Subcutaneous adipose tissue (tissue), 4 donors: Measurements from ENCODE around the gene NKAIN4. TPM values are rescaled to one million over a fixed set of nuclear protein-coding genes. Genes with fewer than 3 reads are reported as not detected.

Source experiments
- CTCF ChIP-seq: fragments of 450-650 bp; IDR thresholded peaks from one replicate; pipeline ENCODE4 v1.5.1; 2016; ENCODE audit warnings: low read depth, mild to moderate bottlenecking, control low read depth, antibody characterized with exemption, moderate library complexity
- total RNA-seq, 4 donors: library from RNA; depleted of rRNA; stranded (reverse); fragments of >200 nt; gene quantifications; one replicate each; pipeline ENCODE4 v1.1.0, GENCODE V29; 2016

Gene NKAIN4
- total RNA-seq, 4 donors from 2014 or later, result not detected

- no peak for TF ChIP-seq CTCF
These were observed 23.4 kb upstream of the NKAIN4 start for GRCh38 chr20:63277466-63278272.

- no peak for TF ChIP-seq CTCF
These were observed 22.7 kb upstream of the NKAIN4 start for GRCh38 chr20:63276956-63277355.

DNA sequence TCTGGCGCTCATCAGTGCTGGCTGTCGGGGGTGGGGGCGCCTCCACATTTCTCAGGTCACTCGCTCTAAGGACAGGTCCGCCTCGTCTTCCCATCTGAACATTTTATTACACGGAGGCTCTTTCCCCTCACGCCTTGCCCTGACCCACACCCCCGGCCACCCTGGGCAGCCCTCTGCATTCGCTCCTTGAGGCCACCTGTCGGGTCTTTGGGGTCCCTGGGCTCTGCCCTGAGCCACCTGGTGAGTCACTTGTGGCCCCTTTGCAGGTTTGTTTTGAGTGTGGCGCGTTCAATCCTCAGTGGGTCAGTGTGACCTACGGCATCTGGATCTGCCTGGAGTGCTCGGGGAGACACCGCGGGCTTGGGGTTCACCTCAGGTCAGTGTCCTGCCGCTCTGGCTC lies 21.6 kb upstream of the NKAIN4 start:
- no peak for TF ChIP-seq CTCF

DNA sequence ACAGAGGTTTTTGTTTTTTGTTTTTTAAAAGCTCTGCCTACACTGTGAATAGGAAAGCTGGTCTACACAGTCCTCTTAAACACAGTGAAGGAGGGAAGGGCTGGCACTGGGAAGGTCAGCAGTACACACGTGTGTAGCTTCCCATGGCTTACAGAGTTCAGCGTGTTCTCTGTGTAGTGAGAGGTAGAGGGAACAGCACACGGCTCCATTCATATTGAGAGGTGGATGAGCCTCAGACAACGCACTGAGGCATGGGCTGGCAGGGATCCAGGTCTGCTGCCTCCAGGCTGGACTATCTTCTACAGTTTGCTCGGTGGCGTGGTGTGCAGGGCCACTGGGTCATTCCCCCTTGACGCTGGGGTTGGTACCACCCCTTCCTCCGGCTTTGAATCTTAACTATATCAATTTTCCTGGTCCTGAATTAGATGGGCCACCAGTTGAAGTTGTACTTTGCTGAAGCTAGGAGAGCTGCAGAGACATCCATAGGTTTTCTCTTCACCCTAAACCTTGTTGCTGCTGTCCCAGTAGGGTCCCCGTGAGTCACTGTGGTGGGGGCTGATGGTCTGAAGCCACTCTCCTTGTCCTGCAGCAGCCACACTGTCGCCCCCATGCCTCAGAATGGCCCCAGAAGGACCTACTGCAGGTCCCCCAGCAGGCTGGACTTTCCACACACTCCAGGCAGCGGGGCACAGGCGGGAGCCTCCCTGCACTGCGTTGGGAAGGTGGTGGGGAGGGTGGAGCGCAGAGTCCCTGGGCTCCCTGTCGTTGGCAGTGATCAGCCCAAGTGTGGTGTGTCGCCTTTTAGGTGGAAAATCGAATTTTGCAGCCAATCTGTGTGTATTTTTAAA lies 20.3 kb upstream of the NKAIN4 start:
- TF ChIP-seq CTCF, result no peak

DNA sequence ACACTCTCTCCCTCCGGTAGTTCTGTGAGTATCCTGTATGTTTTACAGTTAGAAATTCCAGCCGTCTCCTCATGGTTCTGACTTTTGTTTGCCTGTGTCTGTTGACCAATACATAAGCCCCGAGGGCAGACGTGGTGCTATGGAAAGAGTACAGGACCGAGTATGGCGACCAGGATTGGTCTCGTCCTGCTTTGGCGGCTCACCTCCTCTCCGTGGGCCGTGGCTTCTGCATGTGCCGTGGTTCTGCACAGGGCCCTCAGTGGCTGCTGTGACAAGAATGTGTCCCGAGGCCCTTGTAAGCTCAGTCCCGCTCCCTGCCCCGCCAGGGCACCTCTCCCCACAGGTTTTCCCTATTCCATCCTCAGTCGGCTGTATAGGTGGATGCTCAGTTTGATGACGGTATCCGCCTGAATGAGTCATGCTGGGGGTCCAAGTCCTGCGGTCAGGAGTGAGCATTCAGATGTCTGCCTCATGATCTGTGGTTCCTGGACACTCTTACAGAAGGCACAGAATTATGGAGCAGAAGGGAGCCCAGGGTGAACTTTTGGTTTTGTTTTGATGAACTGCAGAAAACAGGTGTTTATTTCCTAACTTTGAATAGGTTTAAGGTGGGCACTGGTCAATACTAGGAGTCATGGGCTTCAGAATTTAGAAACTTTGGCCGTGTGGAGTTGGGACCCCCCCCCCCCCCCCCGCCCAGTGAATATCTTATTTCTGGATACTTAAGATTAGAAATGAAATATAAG lies 19.5 kb upstream of the NKAIN4 start:
- TF ChIP-seq CTCF, result no peak

DNA sequence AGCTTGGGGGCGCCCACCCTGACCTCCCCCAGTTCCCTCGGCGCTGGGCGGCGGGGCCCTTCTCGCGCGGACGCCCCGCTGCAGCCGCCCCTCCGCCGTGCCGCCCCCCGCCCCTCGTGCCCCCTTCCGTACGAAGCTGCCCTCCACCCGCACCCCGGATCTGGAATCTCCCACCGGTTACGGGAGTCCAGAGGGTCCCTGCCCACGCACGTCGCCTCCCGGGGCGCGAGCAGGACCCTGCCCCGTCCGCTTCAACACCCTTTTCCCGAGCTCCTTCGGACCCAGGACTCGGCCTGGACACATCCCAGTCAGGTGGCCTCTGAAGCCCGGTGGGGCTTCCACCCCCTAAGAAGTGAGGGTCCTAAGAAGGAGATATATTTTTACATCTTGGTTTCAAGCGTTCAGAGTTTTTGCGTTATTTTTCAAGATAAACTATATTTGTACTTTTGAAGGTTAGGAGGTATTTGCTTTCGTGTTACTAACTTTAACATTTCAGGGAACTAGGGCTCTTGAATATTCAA lies 18.9 kb upstream of the NKAIN4 start:
- TF ChIP-seq CTCF, result no peak
